Mucosa of descending colon (tissue), 3 donors: ENCODE data around the gene CXCR6. TPM values are rescaled to one million over a fixed set of nuclear protein-coding genes. Genes with fewer than 3 reads are reported as not detected.

Experiments
- ATAC-seq: fragments of 200-7000 bp; cut with Tn5 transposase; one replicate; pipeline ENCODE4 v1.9.1; 2020; ENCODE audit warnings: mild to moderate bottlenecking, moderate library complexity
- DNase-seq, 3 donors: peaks; one replicate each; pipeline ENCODE4 v3.0.0-alpha.2; 2020
- H3K36me3 ChIP-seq: fragments of 200-600 bp; one replicate; pipeline ENCODE4 v1.8.0; 2021; ENCODE audit warnings: low read depth, mild to moderate bottlenecking
- H3K4me1 ChIP-seq: fragments of 200-600 bp; one replicate; pipeline ENCODE4 v1.8.0; 2021; ENCODE audit warnings: low read depth, mild to moderate bottlenecking
- H3K4me3 ChIP-seq: fragments of 200-600 bp; one replicate; pipeline ENCODE4 v1.8.0; 2021; ENCODE audit warnings: mild to moderate bottlenecking
- H3K9me3 ChIP-seq: fragments of 200-600 bp; one replicate; pipeline ENCODE4 v1.8.0; 2021; ENCODE audit warnings: mild to moderate bottlenecking
- intact Hi-C, 2 donors: fragments of 100-400 bp; cut with DNase I in 1 of 2; cut with micrococcal nuclease in 1 of 2; formaldehyde crosslinking; loops; one replicate each; pipeline versions ENCODE4 v1.11.0 to v1.11.1; 2022; cut with DNase I, micrococcal nuclease
- total RNA-seq, 3 donors: library from RNA; stranded (reverse); fragmentation: NEBNext Ultra II Directional in 2 of 3; extraction: Animal tissue kit (Norgen Biotek cat#: 25700) in 2 of 3; gene quantifications; one replicate each; pipeline versions ENCODE4 v1.2.1 to v1.2.4, GENCODE V29; 2021 to 2023
- TF ChIP-seq, protein P1 (sequence below): fragments of 200-600 bp; IDR thresholded peaks from one replicate; pipeline ENCODE4 v1.8.0; 2022; ENCODE audit warnings: antibody characterized with exemption, mild to moderate bottlenecking
- donor health status: DM: no; HTN: no; CAD: no; lungs with moderate emphysema.
- donor health status: DM: no; HTN: no; CAD: no.
- donor health status: DM: no; HTN: yes; CAD: no.

The CXCR6 gene
- total RNA-seq, 3 donors from 2014 or later: 1.5 to 3.6 (median 1.7) TPM

DNA sequence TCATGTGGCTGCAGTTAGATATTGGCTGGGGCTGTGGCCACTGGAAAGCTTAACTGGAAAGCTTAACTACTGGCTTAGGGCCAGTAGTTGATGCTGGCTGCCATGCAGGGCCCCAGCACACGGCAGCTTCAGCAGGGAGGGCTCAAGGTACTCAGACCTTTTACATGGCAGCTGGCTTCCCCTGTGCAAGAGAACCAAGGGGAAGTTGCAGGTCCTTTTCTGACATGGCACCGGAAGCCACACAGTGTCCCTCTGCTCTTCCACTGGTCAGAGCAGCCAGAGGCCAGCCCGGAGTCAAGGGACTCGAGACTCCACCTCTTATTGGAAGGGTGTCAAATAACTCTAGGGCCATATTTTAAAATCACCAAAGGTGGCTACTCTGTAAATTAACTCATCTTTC lies 32.4 kb upstream of the CXCR6 start:
- intact Hi-C loops: loop anchor here in 1 of 2 donors (10.0 kb wide), 1 partner anchor 146 kb away; no protein-coding TSS in a partner anchor
- TF ChIP-seq, protein P1, sequence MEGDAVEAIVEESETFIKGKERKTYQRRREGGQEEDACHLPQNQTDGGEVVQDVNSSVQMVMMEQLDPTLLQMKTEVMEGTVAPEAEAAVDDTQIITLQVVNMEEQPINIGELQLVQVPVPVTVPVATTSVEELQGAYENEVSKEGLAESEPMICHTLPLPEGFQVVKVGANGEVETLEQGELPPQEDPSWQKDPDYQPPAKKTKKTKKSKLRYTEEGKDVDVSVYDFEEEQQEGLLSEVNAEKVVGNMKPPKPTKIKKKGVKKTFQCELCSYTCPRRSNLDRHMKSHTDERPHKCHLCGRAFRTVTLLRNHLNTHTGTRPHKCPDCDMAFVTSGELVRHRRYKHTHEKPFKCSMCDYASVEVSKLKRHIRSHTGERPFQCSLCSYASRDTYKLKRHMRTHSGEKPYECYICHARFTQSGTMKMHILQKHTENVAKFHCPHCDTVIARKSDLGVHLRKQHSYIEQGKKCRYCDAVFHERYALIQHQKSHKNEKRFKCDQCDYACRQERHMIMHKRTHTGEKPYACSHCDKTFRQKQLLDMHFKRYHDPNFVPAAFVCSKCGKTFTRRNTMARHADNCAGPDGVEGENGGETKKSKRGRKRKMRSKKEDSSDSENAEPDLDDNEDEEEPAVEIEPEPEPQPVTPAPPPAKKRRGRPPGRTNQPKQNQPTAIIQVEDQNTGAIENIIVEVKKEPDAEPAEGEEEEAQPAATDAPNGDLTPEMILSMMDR: no peak
- Histone ChIP-seq H3K4me1 (no peaks in the 10 kb centered on the region), H3K36me3 (no peaks in the 10 kb centered on the region), H3K9me3 (no peaks in the 10 kb centered on the region), H3K4me3 (no peak overlapping the region)
- DNase-seq: no peak
- ATAC-seq: no peak

DNA sequence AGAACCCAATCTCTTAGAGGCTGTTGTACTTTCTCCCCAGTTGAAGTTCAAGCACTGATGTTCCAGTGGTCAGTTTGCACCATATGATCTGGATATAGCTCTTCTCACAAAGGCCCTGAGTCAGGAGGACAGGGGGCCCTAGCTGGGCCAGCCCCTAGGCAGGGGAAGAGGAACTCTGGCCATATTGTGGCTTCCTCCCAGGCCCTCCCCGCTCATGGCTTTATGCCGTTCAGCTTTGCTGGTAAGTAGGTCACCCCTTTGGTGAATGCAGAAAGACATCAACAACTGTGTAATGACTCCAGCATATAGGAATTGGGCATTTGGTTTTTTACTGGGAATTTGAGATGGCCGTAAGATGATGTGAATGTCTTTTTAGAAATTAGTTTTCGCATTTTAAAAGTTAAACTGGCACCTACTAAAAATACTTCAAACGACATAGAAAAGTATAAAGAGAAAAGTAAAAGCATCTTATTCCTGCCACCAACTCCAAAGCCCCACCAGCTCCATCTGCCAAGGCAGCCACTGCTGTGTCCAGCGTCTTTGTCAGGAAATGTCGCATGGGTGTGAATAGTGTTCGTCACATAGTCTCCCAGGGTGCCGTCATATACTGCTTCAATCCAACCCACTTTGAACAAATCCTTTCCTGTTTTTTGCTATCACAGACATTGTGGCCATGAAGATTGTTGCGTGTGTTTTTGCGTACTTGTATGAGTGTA lies 31.6 kb upstream of the CXCR6 start:
- Histone ChIP-seq H3K4me3 (no peak overlapping the region), H3K36me3 (no peaks in the 10 kb centered on the region), H3K9me3 (no peaks in the 10 kb centered on the region), H3K4me1 (no peaks in the 10 kb centered on the region)
- TF ChIP-seq, protein P1: no peak
- no peak for ATAC-seq
- DNase-seq: no peak
- intact Hi-C loops: loop anchor here in 1 of 2 donors (10.0 kb wide), 1 partner anchor 147 kb away; no protein-coding TSS in a partner anchor

GRCh38 chr3:45912435-45912834 lies 30.8 kb upstream of the CXCR6 start:
- intact Hi-C loops: loop anchor here in 1 of 2 donors (10.0 kb wide), 1 partner anchor 148 kb away; no protein-coding TSS in a partner anchor
- no peaks in the 10 kb centered on the region for H3K36me3 ChIP-seq
- H3K4me1 ChIP-seq: no peaks in the 10 kb centered on the region
- DNase-seq (no peak), ATAC-seq (no peak)
- H3K9me3 ChIP-seq: no peaks in the 10 kb centered on the region
- no peak overlapping the region for H3K4me3 ChIP-seq
- TF ChIP-seq, protein P1: no peak

DNA sequence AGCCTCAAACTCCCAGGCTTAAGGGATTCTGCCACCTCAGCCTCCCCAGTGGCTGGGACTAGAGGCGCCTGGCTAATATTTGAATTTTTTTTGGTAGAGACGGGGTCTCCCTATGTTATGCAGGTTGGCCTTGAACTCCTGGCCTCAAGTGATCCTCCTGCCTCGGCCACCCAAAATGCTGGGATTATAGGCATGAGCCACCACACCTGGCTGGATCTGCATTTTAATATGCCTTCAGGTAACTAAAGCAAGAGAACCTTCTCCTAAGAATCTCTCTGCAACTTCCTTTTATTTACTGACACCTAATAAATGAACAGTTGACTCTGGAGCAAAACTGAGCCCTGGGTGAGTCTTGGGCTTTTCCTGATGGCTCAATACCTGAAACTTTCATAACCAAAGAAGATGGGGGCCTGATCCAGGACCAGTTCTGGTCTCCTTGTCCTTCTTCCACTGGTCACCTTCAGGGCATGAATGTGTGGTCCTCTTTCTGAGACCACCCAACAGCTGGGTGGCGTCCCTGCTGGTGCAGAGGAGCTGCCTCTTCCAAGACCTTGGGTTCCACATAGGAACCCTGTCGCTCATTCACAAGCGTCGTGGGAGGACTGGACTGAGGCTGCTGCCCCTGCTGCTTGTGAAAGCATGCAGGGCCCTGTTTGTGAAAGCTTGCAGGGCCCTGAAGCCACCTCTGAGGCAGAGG lies 28.8 kb upstream of the CXCR6 start:
- intact Hi-C loops: loop anchor here in 1 of 2 donors (10.0 kb wide), 1 partner anchor 150 kb away; no protein-coding TSS in a partner anchor
- Histone ChIP-seq H3K36me3 (no peaks in the 10 kb centered on the region), H3K9me3 (no peaks in the 10 kb centered on the region), H3K4me3 (no peak overlapping the region), H3K4me1 (no peaks in the 10 kb centered on the region)
- TF ChIP-seq, protein P1: no peak
- ATAC-seq (no peak), DNase-seq (no peak)

- DNase-seq (no peak), ATAC-seq (no peak)
- Histone ChIP-seq H3K36me3 (no peaks in the 10 kb centered on the region), H3K9me3 (no peaks in the 10 kb centered on the region), H3K4me3 (no peak overlapping the region), H3K4me1 (no peaks in the 10 kb centered on the region)
- TF ChIP-seq, protein P1: no peak
- intact Hi-C loops: loop anchor here in 1 of 2 donors (10.0 kb wide), 1 partner anchor 150 kb away; no protein-coding TSS in a partner anchor
These were observed 28.2 kb upstream of the CXCR6 start for GRCh38 chr3:45915059-45915439.
